ENCODE data around the gene STK16. TPM values are rescaled to one million over a fixed set of nuclear protein-coding genes. Genes with fewer than 3 reads are reported as not detected.

STK16 gene
- total and polyA plus RNA-seq, 4 experiments from 2014 or later, result 15.3 to 21.1 (median 17.3) TPM

DNA sequence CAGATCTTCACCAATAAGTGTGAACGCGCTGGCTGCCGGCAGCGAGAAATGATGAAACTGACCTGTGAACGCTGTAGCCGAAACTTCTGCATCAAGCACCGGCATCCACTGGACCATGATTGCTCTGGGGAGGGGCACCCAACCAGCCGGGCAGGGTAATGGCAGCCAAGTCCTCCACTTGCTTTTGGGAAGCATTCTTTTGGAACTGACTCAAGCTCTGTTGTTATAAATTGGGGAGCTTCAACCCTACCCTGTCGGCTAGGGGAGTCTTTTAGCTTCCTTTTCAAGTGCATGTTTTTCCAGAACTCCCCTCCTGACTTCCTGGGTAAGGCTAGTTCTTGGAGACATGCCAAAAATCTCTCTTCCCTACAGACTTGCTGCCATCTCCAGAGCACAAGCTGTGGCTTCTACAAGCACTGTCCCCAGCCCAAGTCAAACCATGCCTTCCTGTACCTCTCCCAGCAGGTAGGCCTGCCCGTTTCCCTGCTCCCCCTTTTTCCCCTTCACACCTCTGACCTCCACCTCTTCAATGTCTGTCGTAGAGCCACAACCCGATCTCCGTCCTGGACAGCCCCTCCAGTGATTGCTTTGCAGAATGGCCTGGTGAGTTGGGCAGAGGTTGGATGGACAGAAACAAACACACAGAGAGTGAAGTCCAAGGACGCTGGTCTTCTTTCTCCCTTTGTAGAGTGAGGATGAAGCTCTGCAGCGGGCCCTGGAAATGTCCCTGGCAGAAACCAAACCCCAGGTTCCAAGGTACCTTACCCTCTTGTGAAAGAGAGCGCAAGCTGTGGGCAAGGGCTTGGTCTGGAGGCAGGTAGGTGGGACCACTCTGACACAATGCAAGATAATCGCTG is 37.2 kb upstream of the STK16 start:
- Mint-ChIP-seq H3K27ac (peak overlapping the region; percentile 77 to 98 (median 93)), H3K27me3 (no peaks in the 10 kb centered on the region), H3K4me1 (peaks cover 22 to 54% (median 37%) of the 10 kb centered on the region in 4 donors), H3K4me3 (peak overlapping the region; percentile 66 to 95 (median 87)), H3K36me3 (peaks cover 11 to 25% of the 10 kb centered on the region in 2 donors), H3K9me3 (peaks cover 0 to 2% (median 0%) of the 10 kb centered on the region in 8 donors)
- ChIA-PET CTCF (ENCODE audit: partially characterized antibody) (interaction anchor here (1.7 to 14.5 kb wide), 5 partner anchors 35 to 91 kb away, joined by 4 to 253 read pairs (median 33); partner anchors contain the start of genes CNPPD1, DNAJB2, NHEJ1 and RETREG2), POLR2A (ENCODE audit: partially characterized antibody) (interaction anchor here (1.0 to 15.3 kb wide), 14 partner anchors 11 to 991 kb away, joined by 3 to 424 read pairs (median 12); partner anchors contain the start of genes ABCB6, ANKZF1, ARPC2 and ATG9A)
- no peak for DNase-seq
- Histone ChIP-seq H3K36me3 (ENCODE audit: insufficient read depth, low read length) (peaks cover 24% of the 10 kb centered on the region), H3K27ac (ENCODE audit: low read depth, low read length) (peak overlapping the region; percentile 87), H3K4me3 (ENCODE audit: low read length in 2 of 2) (no peak overlapping the region), H3K27me3 (ENCODE audit: insufficient read depth, low read length) (no peaks in the 10 kb centered on the region), H3K9me3 (ENCODE audit: control insufficient read depth in 1 of 2, low read length in 2 of 2) (no peaks in the 10 kb centered on the region), H3K4me1 (ENCODE audit: insufficient read depth, low read length) (peaks cover 39% of the 10 kb centered on the region)
- intact Hi-C loops (cut with micrococcal nuclease), result loop anchor here (2.0 kb wide), 2 partner anchors 71 to 181 kb away; partner anchors contain the start of gene DNAJB2

DNA sequence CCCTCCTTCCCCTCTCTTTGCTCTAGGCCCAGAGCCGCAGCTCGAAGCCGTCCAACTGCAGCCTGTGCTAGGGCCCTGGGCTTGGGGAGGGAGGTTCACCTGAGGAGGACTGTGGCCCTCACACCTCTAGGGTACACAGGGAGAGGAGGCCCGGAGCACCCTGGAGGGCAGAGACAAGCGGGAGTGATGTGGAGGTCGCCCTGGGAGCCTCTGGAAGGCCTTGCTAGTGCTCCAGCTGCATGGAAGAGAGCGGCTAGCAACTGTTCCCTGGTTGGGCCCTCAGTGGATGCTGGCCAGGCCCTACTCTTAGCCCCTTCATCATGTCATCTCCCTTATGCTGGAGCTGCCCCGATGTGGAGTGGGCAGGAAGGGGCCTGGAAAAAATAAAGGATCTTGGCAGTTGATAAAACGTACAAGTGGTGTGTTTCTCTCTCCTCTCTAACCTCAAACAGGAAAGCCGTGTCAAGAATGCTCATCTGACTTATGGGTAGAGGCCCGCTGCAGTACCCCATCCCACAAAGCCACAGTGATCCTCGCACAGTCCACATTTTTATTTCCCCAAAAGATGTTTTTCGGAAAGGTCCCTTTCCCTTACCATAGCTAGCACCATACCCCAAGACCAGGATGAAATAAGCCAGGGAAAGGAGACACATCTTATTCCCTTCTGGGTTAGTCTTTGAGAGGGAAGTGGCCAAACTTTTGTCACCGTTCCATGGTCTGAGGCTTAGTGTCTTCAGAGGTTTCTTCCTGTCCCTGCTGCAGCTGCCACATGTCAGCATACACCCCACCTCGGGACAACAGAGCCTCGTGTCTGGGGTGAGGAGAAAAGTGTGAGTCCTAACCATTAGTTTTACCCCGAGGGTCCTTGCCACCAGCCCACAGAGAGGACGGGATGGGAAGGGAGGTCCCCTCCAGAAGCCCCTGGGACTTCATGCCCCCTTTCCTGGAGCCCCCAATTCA is 35.8 kb upstream of the STK16 start:
- no peak for DNase-seq
- Histone ChIP-seq H3K27me3 (ENCODE audit: insufficient read depth, low read length) (no peaks in the 10 kb centered on the region), H3K36me3 (ENCODE audit: insufficient read depth, low read length) (peaks cover 24% of the 10 kb centered on the region), H3K9me3 (ENCODE audit: control insufficient read depth in 1 of 2, low read length in 2 of 2) (no peaks in the 10 kb centered on the region), H3K27ac (ENCODE audit: low read depth, low read length) (no peak overlapping the region), H3K4me3 (ENCODE audit: low read length in 2 of 2) (no peak overlapping the region), H3K4me1 (ENCODE audit: insufficient read depth, low read length) (peaks cover 39% of the 10 kb centered on the region)
- intact Hi-C loops (cut with micrococcal nuclease), result loop anchor here (10.0 kb wide), 1 partner anchor 155 kb away; no protein-coding TSS in a partner anchor
- ChIA-PET CTCF (ENCODE audit: partially characterized antibody) (interaction anchor here (1.7 to 14.5 kb wide), 5 partner anchors 36 to 89 kb away, joined by 4 to 253 read pairs (median 33); partner anchors contain the start of genes CNPPD1, DNAJB2, NHEJ1 and RETREG2), POLR2A (ENCODE audit: partially characterized antibody) (interaction anchor here (1.0 to 15.3 kb wide), 9 partner anchors 9 to 70 kb away, joined by 3 to 424 read pairs (median 18); partner anchors contain the start of genes ABCB6, CNPPD1, DNAJB2 and GLB1L)
- Mint-ChIP-seq H3K27me3 (no peaks in the 10 kb centered on the region), H3K4me3 (peak overlapping the region in 2 of 8 donors; percentile 35 to 49), H3K4me1 (peaks cover 22 to 54% (median 37%) of the 10 kb centered on the region in 4 donors), H3K9me3 (peaks cover 0 to 2% (median 0%) of the 10 kb centered on the region in 8 donors), H3K27ac (peak overlapping the region; percentile 81 to 93 (median 83)), H3K36me3 (peaks cover 11 to 25% of the 10 kb centered on the region in 2 donors)

DNA sequence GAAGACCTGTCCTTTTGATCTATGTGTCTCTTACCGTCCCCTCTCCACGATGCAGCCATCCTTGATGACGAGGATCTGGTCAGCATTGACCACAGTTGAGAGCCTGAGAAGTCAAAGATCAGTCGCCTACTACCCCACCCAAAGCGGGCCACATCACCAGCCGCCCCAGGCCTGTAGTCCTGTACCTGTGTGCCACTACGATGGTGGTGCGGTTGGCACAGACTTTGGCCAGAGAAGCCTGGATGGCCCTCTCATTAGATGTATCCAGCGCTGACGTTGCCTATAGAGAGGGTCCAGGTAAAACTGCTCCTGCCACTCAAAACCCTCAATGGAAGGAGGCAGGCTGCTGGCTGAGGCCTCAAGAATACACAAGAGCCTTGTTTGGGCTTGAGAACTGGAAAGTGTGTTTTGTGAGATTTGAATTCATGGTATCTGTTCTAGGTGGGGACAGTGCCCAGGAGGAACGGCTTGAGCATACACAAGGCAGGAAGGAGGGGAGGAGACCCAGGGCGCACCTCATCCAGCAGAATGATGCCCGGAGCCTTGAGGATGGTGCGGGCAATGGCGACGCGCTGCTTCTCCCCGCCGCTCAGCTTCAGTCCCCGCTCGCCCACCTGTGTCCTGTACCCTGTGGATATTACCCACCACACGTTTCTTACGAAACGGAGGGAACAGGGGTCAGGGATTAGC is 34.9 kb upstream of the STK16 start:
- H3K27ac Mint-ChIP-seq, result peak overlapping the region; percentile 68 to 93 (median 83)
- DNase-seq, result no peak
- Histone ChIP-seq H3K36me3 (ENCODE audit: insufficient read depth, low read length) (peaks cover 24% of the 10 kb centered on the region), H3K9me3 (ENCODE audit: control insufficient read depth in 1 of 2, low read length in 2 of 2) (no peaks in the 10 kb centered on the region), H3K4me3 (ENCODE audit: low read length in 2 of 2) (no peak overlapping the region), H3K27ac (ENCODE audit: low read depth, low read length) (no peak overlapping the region), H3K4me1 (ENCODE audit: insufficient read depth, low read length) (peaks cover 39% of the 10 kb centered on the region), H3K27me3 (ENCODE audit: insufficient read depth, low read length) (no peaks in the 10 kb centered on the region)
- intact Hi-C loops (cut with micrococcal nuclease), result loop anchor here (10.0 kb wide), 1 partner anchor 156 kb away; no protein-coding TSS in a partner anchor
- H3K36me3 Mint-ChIP-seq, result peaks cover 11 to 25% of the 10 kb centered on the region in 2 donors
- peak overlapping the region in 2 of 8 donors; percentile 29 to 39 for H3K4me3 Mint-ChIP-seq
- H3K4me1 Mint-ChIP-seq, result peaks cover 22 to 54% (median 37%) of the 10 kb centered on the region in 4 donors
- CTCF ChIA-PET (ENCODE audit: partially characterized antibody), result interaction anchor here (1.6 to 14.5 kb wide), 6 partner anchors 10 to 90 kb away, joined by 3 to 253 read pairs (median 22); partner anchors contain the start of genes CNPPD1, DNAJB2, NHEJ1 and RETREG2
- H3K27me3 Mint-ChIP-seq, result no peaks in the 10 kb centered on the region
- peaks cover 0 to 2% (median 0%) of the 10 kb centered on the region in 8 donors for H3K9me3 Mint-ChIP-seq
- POLR2A ChIA-PET (ENCODE audit: partially characterized antibody), result interaction anchor here (1.1 to 15.3 kb wide), 7 partner anchors 8 to 50 kb away, joined by 4 to 424 read pairs (median 26); partner anchors contain the start of genes ABCB6, CNPPD1, NHEJ1 and RETREG2

DNA sequence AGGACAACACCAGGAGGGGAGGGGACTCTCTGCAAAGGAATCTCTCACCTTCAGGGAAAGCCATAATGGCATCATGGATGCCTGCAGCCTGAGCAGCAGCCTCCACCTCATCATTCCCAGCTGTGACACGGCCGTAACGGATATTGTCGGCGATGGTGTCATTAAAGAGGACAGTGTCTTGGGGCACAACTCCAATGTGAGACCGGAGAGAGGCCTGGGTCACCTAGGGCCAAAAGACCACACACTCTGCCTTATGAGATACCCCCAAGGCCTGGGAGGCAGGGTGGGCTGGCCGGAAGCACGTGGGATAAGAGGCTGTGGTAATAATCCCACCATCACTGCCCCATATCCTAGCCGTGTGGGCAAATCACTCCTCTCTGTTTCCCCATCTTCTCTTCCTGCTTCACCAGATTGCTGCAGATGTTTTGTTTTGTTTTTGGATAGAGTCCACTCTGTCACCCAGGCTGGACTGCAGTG is 34.4 kb upstream of the STK16 start:
- Histone ChIP-seq H3K27ac (ENCODE audit: low read depth, low read length) (peak overlapping the region; percentile 46), H3K4me1 (ENCODE audit: insufficient read depth, low read length) (peaks cover 37% of the 10 kb centered on the region), H3K36me3 (ENCODE audit: insufficient read depth, low read length) (peaks cover 24% of the 10 kb centered on the region), H3K27me3 (ENCODE audit: insufficient read depth, low read length) (no peaks in the 10 kb centered on the region), H3K4me3 (ENCODE audit: low read length in 2 of 2) (no peak overlapping the region), H3K9me3 (ENCODE audit: control insufficient read depth in 1 of 2, low read length in 2 of 2) (no peaks in the 10 kb centered on the region)
- POLR2A ChIA-PET (ENCODE audit: partially characterized antibody), result interaction anchor here (0.9 to 15.3 kb wide), 13 partner anchors 19 to 84 kb away, joined by 4 to 424 read pairs (median 7); partner anchors contain the start of genes ANKZF1, ATG9A, CNPPD1 and DNAJB2
- peaks cover 11 to 25% of the 10 kb centered on the region in 2 donors for H3K36me3 Mint-ChIP-seq
- CTCF ChIA-PET (ENCODE audit: partially characterized antibody), result interaction anchor here (0.7 to 14.5 kb wide), 29 partner anchors 10 to 176 kb away, joined by 3 to 253 read pairs (median 4); partner anchors contain the start of genes ANKZF1, ATG9A, CNPPD1 and DNAJB2
- no peak for DNase-seq
- H3K27me3 Mint-ChIP-seq, result no peaks in the 10 kb centered on the region
- peak overlapping the region; percentile 93 to 96 (median 96) for H3K27ac Mint-ChIP-seq
- peaks cover 22 to 54% (median 37%) of the 10 kb centered on the region in 4 donors for H3K4me1 Mint-ChIP-seq
- peaks cover 0 to 2% (median 0%) of the 10 kb centered on the region in 8 donors for H3K9me3 Mint-ChIP-seq
- intact Hi-C loops (cut with micrococcal nuclease), result loop anchor here (1.0 to 10.0 kb wide), 6 partner anchors 34 to 156 kb away; partner anchors contain the start of genes DNAJB2 and NHEJ1
- H3K4me3 Mint-ChIP-seq, result peak overlapping the region in 7 of 8 donors; percentile 15 to 91 (median 74)

DNA sequence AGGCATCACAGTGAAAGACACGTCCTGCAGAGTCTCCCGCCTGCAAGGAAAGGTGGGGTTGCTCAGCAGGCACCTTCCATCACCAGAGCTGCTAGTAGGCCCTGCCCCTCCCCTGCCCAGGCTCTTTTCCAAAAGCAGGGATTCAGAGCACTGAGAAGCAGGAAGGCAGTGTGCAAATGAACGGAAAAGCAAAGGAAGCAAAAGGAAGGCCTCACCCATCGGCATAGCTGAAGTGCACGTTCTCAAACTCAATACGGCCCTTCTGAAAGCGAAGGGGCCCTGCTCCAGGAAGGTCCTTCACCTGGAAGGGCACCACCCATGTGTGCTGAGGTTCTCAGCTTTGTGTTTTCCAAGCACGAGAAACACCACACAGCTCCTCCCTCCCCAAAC is 32.3 kb upstream of the STK16 start:
- peaks cover 11 to 24% of the 10 kb centered on the region in 2 donors for H3K36me3 Mint-ChIP-seq
- DNase-seq, result no peak
- intact Hi-C loops (cut with micrococcal nuclease), result loop anchor here (10.0 kb wide), 1 partner anchor 158 kb away; no protein-coding TSS in a partner anchor
- CTCF ChIA-PET (ENCODE audit: partially characterized antibody), result interaction anchor here (0.8 to 14.5 kb wide), 8 partner anchors 11 to 86 kb away, joined by 3 to 253 read pairs (median 8); partner anchors contain the start of genes CNPPD1, DNAJB2, NHEJ1 and RETREG2
- H3K9me3 ChIP-seq (ENCODE audit: control insufficient read depth in 1 of 2, low read length in 2 of 2), result no peaks in the 10 kb centered on the region
- peaks cover 21 to 47% (median 33%) of the 10 kb centered on the region in 4 donors for H3K4me1 Mint-ChIP-seq
- H3K27me3 Mint-ChIP-seq, result no peaks in the 10 kb centered on the region
- peaks cover 18% of the 10 kb centered on the region for H3K36me3 ChIP-seq (ENCODE audit: insufficient read depth, low read length)
- H3K27ac Mint-ChIP-seq, result peak overlapping the region in 1 of 7 donors; percentile 54
- no peak overlapping the region for H3K4me3 Mint-ChIP-seq
- no peak overlapping the region for H3K4me3 ChIP-seq (ENCODE audit: low read length in 2 of 2)
- no peaks in the 10 kb centered on the region for H3K27me3 ChIP-seq (ENCODE audit: insufficient read depth, low read length)
- H3K4me1 ChIP-seq (ENCODE audit: insufficient read depth, low read length), result peaks cover 30% of the 10 kb centered on the region
- POLR2A ChIA-PET (ENCODE audit: partially characterized antibody), result interaction anchor here (0.7 to 15.3 kb wide), 4 partner anchors 14 to 40 kb away, joined by 3 to 424 read pairs (median 16); partner anchors contain the start of genes ANKZF1, ATG9A, CNPPD1 and RETREG2
- no peak overlapping the region for H3K27ac ChIP-seq (ENCODE audit: low read depth, low read length)
- peaks cover 0 to 2% (median 0%) of the 10 kb centered on the region in 8 donors for H3K9me3 Mint-ChIP-seq

Measured in CD4-positive, alpha-beta memory T cell (primary cell).